PC-9 (cell line): ENCODE results near the gene PEPD. TPM values are rescaled to one million over a fixed set of nuclear protein-coding genes. Genes with fewer than 3 reads are reported as not detected.

Source experiments
- BruUV-seq: library from RNA; stranded (reverse); fragments of 400-500 nt; replicated peaks from 2 replicates; lab custom pipeline; 2021; lab: Mats Ljungman, UMichigan
- CTCF ChIA-PET: fragments of 300-600 bp; sonication (Branson Sonifier 250); formaldehyde crosslinking; loops from one replicate; lab custom pipeline; 2022; ENCODE audit warnings: antibody characterized with exemption; lab: Charles Lee
- POLR2A ChIA-PET: fragments of 300-600 bp; sonication (Branson Sonifier 250); formaldehyde crosslinking; loops from one replicate; lab custom pipeline; 2022; ENCODE audit warnings: antibody characterized with exemption; ENCODE audit not compliant: unreplicated experiment; lab: Charles Lee
- DNase-seq, 2 experiments: peaks; one replicate each; pipeline versions ENCODE4 v3.0.0 to v3.0.0-alpha.2; 2015 to 2022; ENCODE audit warnings: mixed read lengths in 1 of 2
- H2AFZ ChIP-seq: fragments of 200-600 bp; sonication (generic); 2 replicates; pipeline ENCODE4 v1.8.1; 2017; ENCODE audit warnings: antibody characterized with exemption
- H3F3A ChIP-seq: fragments of 200-600 bp; sonication (generic); 2 replicates; pipeline ENCODE4 v1.8.1; 2017; ENCODE audit warnings: antibody characterized with exemption, mild to moderate bottlenecking, low read depth; ENCODE audit not compliant: insufficient read depth
- H3K27ac ChIP-seq: fragments of 200-600 bp; sonication (generic); 2 replicates; pipeline ENCODE4 v1.6.1; 2016; ENCODE audit warnings: mixed run types
- H3K27me3 ChIP-seq: fragments of 200-600 bp; sonication (generic); 2 replicates; pipeline ENCODE4 v1.6.1; 2016; ENCODE audit warnings: low read depth, mixed run types; ENCODE audit not compliant: insufficient read depth
- H3K36me3 ChIP-seq: fragments of 200-600 bp; sonication (generic); 2 replicates; pipeline ENCODE4 v1.6.1; 2016; ENCODE audit warnings: low read depth, mixed run types
- H3K4me1 ChIP-seq: fragments of 200-600 bp; sonication (generic); replicated peaks from 2 replicates; pipeline ENCODE4 v1.6.1; 2016; ENCODE audit warnings: mixed run types; ENCODE audit not compliant: insufficient read depth
- H3K4me2 ChIP-seq: fragments of 200-600 bp; sonication (generic); 2 replicates; pipeline ENCODE4 v1.6.1; 2017; ENCODE audit warnings: mixed run types
- H3K4me3 ChIP-seq: fragments of 200-600 bp; sonication (generic); 2 replicates; pipeline ENCODE4 v1.6.1; 2016; ENCODE audit warnings: mixed run types
- H3K79me2 ChIP-seq: fragments of 200-600 bp; sonication (generic); 2 replicates; pipeline ENCODE4 v1.6.1; 2017; ENCODE audit warnings: low read depth, mixed run types
- H3K9me2 ChIP-seq: fragments of 200-600 bp; sonication (generic); 2 replicates; pipeline ENCODE4 v1.8.1; 2017; ENCODE audit warnings: mild to moderate bottlenecking; ENCODE audit not compliant: insufficient read depth
- H3K9me3 ChIP-seq: fragments of 200-600 bp; sonication (generic); 2 replicates; pipeline ENCODE4 v1.8.1; 2016; ENCODE audit warnings: low read depth; ENCODE audit not compliant: insufficient read depth
- H4K20me1 ChIP-seq: fragments of 200-600 bp; sonication (generic); 2 replicates; pipeline ENCODE4 v1.8.1; 2017; ENCODE audit not compliant: insufficient read depth
- CTCF ChIP-seq: fragments of 200-600 bp; sonication (generic); conservative IDR thresholded peaks from 2 replicates; pipeline ENCODE4 v1.6.1; 2017; ENCODE audit warnings: mixed run types, antibody characterized with exemption, mild to moderate bottlenecking, moderate library complexity
- EZH2 ChIP-seq: fragments of 200-600 bp; sonication (generic); IDR thresholded peaks from 2 replicates; pipeline ENCODE4 v1.8.0; 2017; ENCODE audit warnings: antibody characterized with exemption, low read depth
- intact Hi-C: fragments of 100-400 bp; cut with micrococcal nuclease; formaldehyde crosslinking; loops from one replicate; pipeline ENCODE4 v1.10.0; 2022; ENCODE audit not compliant: unreplicated experiment
- total RNA-seq: library from RNA; stranded (reverse); gene quantifications from 2 replicates; pipeline ENCODE4 v1.2.3, GENCODE V29; 2021

Gene PEPD
- total RNA-seq, 1 experiment from 2014 or later: 71.0 TPM

GRCh38 chr19:33435706-33436359 lies 85.8 kb downstream of the PEPD start:
- Histone ChIP-seq H3K79me2 (no peaks in the 10 kb centered on the region), H3K36me3 (no peaks in the 10 kb centered on the region), H3K4me3 (no peak overlapping the region), H3K27ac (no peak overlapping the region), H2AFZ (no peak overlapping the region), H3K4me2 (no peak overlapping the region), H3K27me3 (no peaks in the 10 kb centered on the region), H3K9me2 (no peaks in the 10 kb centered on the region), H3F3A (no peaks in the 10 kb centered on the region), H3K4me1 (no peaks in the 10 kb centered on the region), H3K9me3 (no peaks in the 10 kb centered on the region), H4K20me1 (no peaks in the 10 kb centered on the region)
- no TSS peak for BruUV-seq
- intact Hi-C loops: loop anchor here (10.0 kb wide), 1 partner anchor 89 kb away; the partner anchor contains the start of gene PEPD
- POLR2A ChIA-PET: no interaction called here
- CTCF ChIA-PET: no interaction called here
- no peak for DNase-seq
- TF ChIP-seq EZH2 (no peak), CTCF (no peak)

- H3K9me2 ChIP-seq: no peaks in the 10 kb centered on the region
- TF ChIP-seq CTCF: no peak
- no peak for TF ChIP-seq EZH2
- no peaks in the 10 kb centered on the region for H3K4me1 ChIP-seq
- H3K9me3 ChIP-seq: no peaks in the 10 kb centered on the region
- CTCF ChIA-PET: no interaction called here
- H3F3A ChIP-seq: no peaks in the 10 kb centered on the region
- no peak overlapping the region for H3K27ac ChIP-seq
- no peaks in the 10 kb centered on the region for H3K36me3 ChIP-seq
- no peaks in the 10 kb centered on the region for H4K20me1 ChIP-seq
- H3K79me2 ChIP-seq: no peaks in the 10 kb centered on the region
- H3K27me3 ChIP-seq: no peaks in the 10 kb centered on the region
- no peak overlapping the region for H3K4me2 ChIP-seq
- DNase-seq: no peak
- H2AFZ ChIP-seq: no peak overlapping the region
- intact Hi-C loops: loop anchor here (5.0 to 10.0 kb wide), 2 partner anchors 90 to 712 kb away; partner anchors contain the start of gene PEPD
- BruUV-seq: no TSS peak
- no peak overlapping the region for H3K4me3 ChIP-seq
- POLR2A ChIA-PET: no interaction called here
Observed at GRCh38 chr19:33434886-33435705, 86.5 kb downstream of the PEPD start.

- no TSS peak for BruUV-seq
- H3K27me3 ChIP-seq: no peaks in the 10 kb centered on the region
- H3K27ac ChIP-seq: no peak overlapping the region
- H3K9me3 ChIP-seq: no peaks in the 10 kb centered on the region
- H3K4me2 ChIP-seq: no peak overlapping the region
- POLR2A ChIA-PET: no interaction called here
- no peak for DNase-seq
- H3K9me2 ChIP-seq: no peaks in the 10 kb centered on the region
- CTCF ChIA-PET: no interaction called here
- no peaks in the 10 kb centered on the region for H3K79me2 ChIP-seq
- H4K20me1 ChIP-seq: no peaks in the 10 kb centered on the region
- TF ChIP-seq CTCF (no peak), EZH2 (no peak)
- H3K4me3 ChIP-seq: no peak overlapping the region
- no peak overlapping the region for H2AFZ ChIP-seq
- H3K36me3 ChIP-seq: no peaks in the 10 kb centered on the region
- H3F3A ChIP-seq: no peaks in the 10 kb centered on the region
- H3K4me1 ChIP-seq: no peaks in the 10 kb centered on the region
- intact Hi-C loops: loop anchor here (5.0 to 10.0 kb wide), 2 partner anchors 91 to 713 kb away; partner anchors contain the start of gene PEPD
Observed at GRCh38 chr19:33434069-33434885, 87.3 kb downstream of the PEPD start.
